ENCODE data around the gene THSD4. TPM values are rescaled to one million over a fixed set of nuclear protein-coding genes. Genes with fewer than 3 reads are reported as not detected.

THSD4 gene
- total and polyA plus RNA-seq, 5 donors from 2014 or later: not detected

DNA sequence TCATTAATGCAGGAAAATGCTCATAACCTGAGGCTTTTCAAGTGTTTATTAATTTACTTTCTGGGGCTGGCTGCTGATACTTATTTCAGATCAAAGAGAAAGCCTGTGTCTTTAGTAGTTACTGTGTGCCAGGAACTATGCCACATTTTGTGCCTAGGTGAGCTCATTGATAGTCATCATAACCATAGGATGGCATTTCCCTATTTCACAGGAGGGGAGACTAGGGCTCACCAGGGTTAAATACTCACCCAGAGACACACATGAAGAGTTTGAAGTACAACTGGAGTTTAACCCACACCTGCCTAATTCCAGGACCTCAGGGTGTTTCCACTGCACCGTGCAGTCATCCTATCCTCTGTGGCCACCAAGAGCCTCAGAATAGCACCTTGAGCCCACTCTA lies 430.7 kb downstream of the THSD4 start:
- peaks cover 4% of the 10 kb centered on the region for H3K27me3 ChIP-seq (ENCODE audit: control insufficient read depth, insufficient read depth, low read length)
- H3K4me3 ChIP-seq (ENCODE audit: low read depth, low read length): no peak overlapping the region
- H3K9me3 Mint-ChIP-seq: peaks cover 0 to 5% (median 1%) of the 10 kb centered on the region in 7 donors
- no peaks in the 10 kb centered on the region for H3K9me3 ChIP-seq (ENCODE audit: control insufficient read depth in 2 of 2, low read length in 2 of 2)
- H3K4me3 Mint-ChIP-seq: no peak overlapping the region
- H3K27me3 Mint-ChIP-seq: peaks cover 26% of the 10 kb centered on the region
- ATAC-seq (ENCODE audit: low read depth in 2 of 2): no peak
- H3K4me1 Mint-ChIP-seq: no peaks in the 10 kb centered on the region
- H3K36me3 ChIP-seq (ENCODE audit: control insufficient read depth, insufficient read depth, low read length): no peaks in the 10 kb centered on the region
- H3K27ac Mint-ChIP-seq: no peak overlapping the region
- no peaks in the 10 kb centered on the region for H3K4me1 ChIP-seq (ENCODE audit: control insufficient read depth, insufficient read depth, low read length, poor library complexity, severe bottlenecking)
- no peak overlapping the region for H3K27ac ChIP-seq (ENCODE audit: insufficient read depth, low read length, poor library complexity, severe bottlenecking)
- no peaks in the 10 kb centered on the region for H3K36me3 Mint-ChIP-seq
- DNase-seq: no peak

DNA sequence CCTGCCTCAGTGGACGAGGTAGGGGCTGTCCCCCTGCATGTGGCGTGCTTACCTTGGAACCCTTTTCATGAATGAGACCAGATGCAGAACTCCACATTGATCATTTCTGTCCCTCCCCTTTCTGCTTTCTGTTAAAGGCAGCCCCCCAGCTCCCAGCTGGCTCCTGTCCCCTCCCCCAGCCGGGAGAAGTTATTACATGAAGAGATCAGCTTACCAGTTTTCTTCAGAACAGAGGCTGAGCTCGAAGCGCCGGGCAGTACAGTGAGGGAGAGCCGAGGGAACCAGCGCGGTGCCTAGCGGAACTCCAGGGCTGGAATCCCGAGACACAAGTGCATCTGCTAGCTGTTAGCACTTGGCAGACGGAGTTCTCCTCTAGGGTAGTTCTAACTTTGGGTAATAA lies 431.7 kb downstream of the THSD4 start:
- Mint-ChIP-seq H3K36me3 (no peaks in the 10 kb centered on the region), H3K4me1 (no peaks in the 10 kb centered on the region), H3K4me3 (no peak overlapping the region), H3K27ac (no peak overlapping the region), H3K27me3 (peaks cover 26% of the 10 kb centered on the region), H3K9me3 (peaks cover 0 to 3% (median 1%) of the 10 kb centered on the region in 7 donors)
- Histone ChIP-seq H3K4me3 (ENCODE audit: low read depth, low read length) (no peak overlapping the region), H3K36me3 (ENCODE audit: control insufficient read depth, insufficient read depth, low read length) (no peaks in the 10 kb centered on the region), H3K27ac (ENCODE audit: insufficient read depth, low read length, poor library complexity, severe bottlenecking) (no peak overlapping the region), H3K27me3 (ENCODE audit: control insufficient read depth, insufficient read depth, low read length) (peaks cover 4% of the 10 kb centered on the region), H3K4me1 (ENCODE audit: control insufficient read depth, insufficient read depth, low read length, poor library complexity, severe bottlenecking) (no peaks in the 10 kb centered on the region), H3K9me3 (ENCODE audit: control insufficient read depth in 2 of 2, low read length in 2 of 2) (no peaks in the 10 kb centered on the region)
- DNase-seq: no peak
- ATAC-seq (ENCODE audit: low read depth in 2 of 2): no peak

DNA sequence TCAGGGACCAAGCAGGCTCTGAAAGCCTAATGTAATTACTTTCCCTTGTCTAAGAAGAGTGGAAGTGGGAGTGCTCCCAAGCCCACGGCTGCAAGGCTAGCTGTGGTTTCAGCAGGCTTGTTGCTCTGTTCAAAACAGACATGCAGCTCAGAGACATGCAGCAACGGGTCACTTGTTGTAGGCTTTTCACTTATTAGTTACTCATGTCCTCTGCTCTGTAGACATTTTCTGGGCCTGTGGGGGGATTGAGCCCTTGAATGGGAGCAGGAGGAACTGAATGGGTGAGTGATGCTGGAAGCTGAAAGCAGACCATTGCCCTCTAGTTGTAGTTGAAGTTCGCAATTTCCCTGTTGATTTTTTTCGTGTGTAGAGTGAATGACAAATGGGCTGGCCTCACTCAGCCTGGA lies 433.1 kb downstream of the THSD4 start:
- peaks cover 16% of the 10 kb centered on the region for H3K27me3 Mint-ChIP-seq
- no peak for DNase-seq
- Histone ChIP-seq H3K9me3 (ENCODE audit: control insufficient read depth in 2 of 2, low read length in 2 of 2) (no peaks in the 10 kb centered on the region), H3K27ac (ENCODE audit: insufficient read depth, low read length, poor library complexity, severe bottlenecking) (no peak overlapping the region), H3K4me3 (ENCODE audit: low read depth, low read length) (no peak overlapping the region), H3K4me1 (ENCODE audit: control insufficient read depth, insufficient read depth, low read length, poor library complexity, severe bottlenecking) (no peaks in the 10 kb centered on the region), H3K36me3 (ENCODE audit: control insufficient read depth, insufficient read depth, low read length) (no peaks in the 10 kb centered on the region), H3K27me3 (ENCODE audit: control insufficient read depth, insufficient read depth, low read length) (peaks cover 4% of the 10 kb centered on the region)
- H3K4me1 Mint-ChIP-seq: no peaks in the 10 kb centered on the region
- H3K9me3 Mint-ChIP-seq: peaks cover 0 to 3% (median 0%) of the 10 kb centered on the region in 7 donors
- H3K27ac Mint-ChIP-seq: no peak overlapping the region
- no peak overlapping the region for H3K4me3 Mint-ChIP-seq
- no peak for ATAC-seq (ENCODE audit: low read depth in 2 of 2)
- no peaks in the 10 kb centered on the region for H3K36me3 Mint-ChIP-seq

DNA sequence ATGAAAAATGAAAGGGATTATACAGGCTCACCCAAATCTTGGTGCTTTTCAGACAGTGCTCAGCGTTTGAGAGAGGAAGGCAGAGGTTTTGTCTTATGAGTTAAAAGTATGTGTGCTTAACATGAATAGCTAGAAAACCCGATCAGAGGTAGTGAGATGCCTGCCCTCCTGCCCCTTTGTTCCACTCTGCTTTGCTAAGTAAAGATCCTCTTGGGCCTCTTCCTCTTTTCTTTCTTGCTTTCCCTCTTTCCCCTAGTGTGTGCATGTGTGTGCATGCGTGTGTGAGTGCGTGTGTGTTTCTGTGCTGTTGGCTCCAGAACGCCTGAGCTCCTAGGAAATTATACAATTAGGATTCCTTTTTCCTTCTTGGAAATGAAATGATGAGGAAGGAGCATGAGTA lies 433.8 kb downstream of the THSD4 start:
- H3K27ac ChIP-seq (ENCODE audit: insufficient read depth, low read length, poor library complexity, severe bottlenecking): no peak overlapping the region
- peaks cover 16% of the 10 kb centered on the region for H3K27me3 Mint-ChIP-seq
- no peak for ATAC-seq (ENCODE audit: low read depth in 2 of 2)
- H3K36me3 Mint-ChIP-seq: no peaks in the 10 kb centered on the region
- no peak for DNase-seq
- H3K4me1 Mint-ChIP-seq: no peaks in the 10 kb centered on the region
- H3K4me1 ChIP-seq (ENCODE audit: control insufficient read depth, insufficient read depth, low read length, poor library complexity, severe bottlenecking): no peaks in the 10 kb centered on the region
- no peak overlapping the region for H3K4me3 ChIP-seq (ENCODE audit: low read depth, low read length)
- H3K27me3 ChIP-seq (ENCODE audit: control insufficient read depth, insufficient read depth, low read length): peaks cover 4% of the 10 kb centered on the region
- H3K4me3 Mint-ChIP-seq: no peak overlapping the region
- H3K36me3 ChIP-seq (ENCODE audit: control insufficient read depth, insufficient read depth, low read length): no peaks in the 10 kb centered on the region
- no peaks in the 10 kb centered on the region for H3K9me3 ChIP-seq (ENCODE audit: control insufficient read depth in 2 of 2, low read length in 2 of 2)
- peaks cover 0 to 3% (median 0%) of the 10 kb centered on the region in 7 donors for H3K9me3 Mint-ChIP-seq
- no peak overlapping the region for H3K27ac Mint-ChIP-seq

DNA sequence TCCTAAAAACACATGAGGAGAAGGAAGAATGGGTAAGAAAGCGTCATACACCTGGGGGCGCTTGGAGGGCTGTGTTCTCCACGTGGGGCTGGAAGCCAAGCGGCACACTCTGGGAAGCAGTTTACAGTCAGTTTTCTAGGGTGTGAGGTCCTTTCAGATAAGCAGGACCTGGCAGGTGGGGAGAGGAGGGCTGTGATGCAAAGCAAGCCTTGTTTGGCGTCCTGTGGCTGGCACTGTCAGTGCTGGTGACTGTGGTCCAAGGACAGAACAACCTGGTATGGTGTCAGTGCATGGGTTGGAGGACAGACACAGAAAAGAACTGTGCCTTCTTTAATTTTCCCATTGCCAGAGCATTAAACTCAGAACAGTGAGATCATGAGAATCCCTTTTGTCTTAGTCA lies 434.4 kb downstream of the THSD4 start:
- no peak for DNase-seq

DNA sequence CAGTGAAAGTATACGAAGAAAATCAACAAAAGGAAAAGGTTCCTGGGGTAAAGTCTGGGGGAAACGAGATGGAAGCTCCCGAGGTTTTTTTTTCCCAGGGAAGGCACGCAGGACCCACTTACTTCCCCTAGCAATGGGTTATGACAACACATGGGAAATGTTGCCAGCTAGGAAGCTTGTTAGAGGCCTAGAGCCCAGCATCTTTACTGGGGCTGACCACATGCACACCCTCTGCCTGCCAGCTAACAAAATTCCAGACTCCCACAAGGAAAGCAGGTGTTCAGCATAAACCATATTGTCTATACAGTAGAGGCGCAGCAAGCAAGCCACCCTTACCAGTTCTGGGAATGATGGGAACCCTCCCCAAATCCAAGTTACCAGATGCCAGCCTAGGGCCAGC lies 436.3 kb downstream of the THSD4 start:
- Mint-ChIP-seq H3K9me3 (peaks cover 0 to 1% (median 0%) of the 10 kb centered on the region in 7 donors), H3K27me3 (peaks cover 22% of the 10 kb centered on the region), H3K36me3 (no peaks in the 10 kb centered on the region), H3K27ac (no peak overlapping the region), H3K4me1 (no peaks in the 10 kb centered on the region), H3K4me3 (peak overlapping the region in 1 of 4 donors; percentile 24)
- no peak overlapping the region for H3K4me3 ChIP-seq (ENCODE audit: low read depth, low read length)
- H3K9me3 ChIP-seq (ENCODE audit: control insufficient read depth in 2 of 2, low read length in 2 of 2): no peaks in the 10 kb centered on the region
- no peaks in the 10 kb centered on the region for H3K4me1 ChIP-seq (ENCODE audit: control insufficient read depth, insufficient read depth, low read length, poor library complexity, severe bottlenecking)
- H3K27me3 ChIP-seq (ENCODE audit: control insufficient read depth, insufficient read depth, low read length): no peaks in the 10 kb centered on the region
- no peak for DNase-seq
- no peak overlapping the region for H3K27ac ChIP-seq (ENCODE audit: insufficient read depth, low read length, poor library complexity, severe bottlenecking)
- ATAC-seq (ENCODE audit: low read depth in 2 of 2): no peak
- H3K36me3 ChIP-seq (ENCODE audit: control insufficient read depth, insufficient read depth, low read length): no peaks in the 10 kb centered on the region

More for the DNA sequence above, 434.4 kb downstream of the THSD4 start:
- peaks cover 0 to 2% (median 0%) of the 10 kb centered on the region in 7 donors for H3K9me3 Mint-ChIP-seq
- no peak for ATAC-seq (ENCODE audit: low read depth in 2 of 2)
- Histone ChIP-seq H3K36me3 (ENCODE audit: control insufficient read depth, insufficient read depth, low read length) (no peaks in the 10 kb centered on the region), H3K27ac (ENCODE audit: insufficient read depth, low read length, poor library complexity, severe bottlenecking) (no peak overlapping the region), H3K4me3 (ENCODE audit: low read depth, low read length) (no peak overlapping the region), H3K4me1 (ENCODE audit: control insufficient read depth, insufficient read depth, low read length, poor library complexity, severe bottlenecking) (no peaks in the 10 kb centered on the region), H3K9me3 (ENCODE audit: control insufficient read depth in 2 of 2, low read length in 2 of 2) (no peaks in the 10 kb centered on the region), H3K27me3 (ENCODE audit: control insufficient read depth, insufficient read depth, low read length) (no peaks in the 10 kb centered on the region)
- no peak overlapping the region for H3K4me3 Mint-ChIP-seq
- no peak overlapping the region for H3K27ac Mint-ChIP-seq
- no peaks in the 10 kb centered on the region for H3K36me3 Mint-ChIP-seq
- H3K4me1 Mint-ChIP-seq: no peaks in the 10 kb centered on the region
- H3K27me3 Mint-ChIP-seq: peaks cover 16% of the 10 kb centered on the region

DNA sequence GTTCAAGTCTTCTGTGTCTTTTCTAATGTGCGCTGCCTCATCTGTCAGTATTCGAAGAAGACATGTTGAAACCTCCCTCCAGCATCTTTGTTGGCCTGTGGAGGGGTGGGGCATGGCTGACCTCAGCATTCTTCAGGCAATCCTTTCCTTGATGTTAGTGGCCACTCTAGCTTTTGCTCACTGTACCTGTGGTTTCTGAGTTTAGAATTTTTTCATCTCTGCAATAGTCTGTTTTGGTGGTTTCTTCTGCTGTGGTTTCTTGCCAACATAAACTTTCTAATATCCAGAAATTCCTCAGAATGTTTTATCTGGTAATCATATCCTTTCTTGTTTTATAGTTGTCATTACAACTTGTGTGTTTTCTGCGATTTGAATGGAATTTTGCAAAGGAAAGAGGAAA lies 443.8 kb downstream of the THSD4 start:
- H3K36me3 Mint-ChIP-seq: no peaks in the 10 kb centered on the region
- H3K4me1 ChIP-seq (ENCODE audit: control insufficient read depth, insufficient read depth, low read length, poor library complexity, severe bottlenecking): no peaks in the 10 kb centered on the region
- no peak for DNase-seq
- H3K4me1 Mint-ChIP-seq: no peaks in the 10 kb centered on the region
- peaks cover 0 to 4% (median 0%) of the 10 kb centered on the region in 7 donors for H3K9me3 Mint-ChIP-seq
- peaks cover 6% of the 10 kb centered on the region for H3K27me3 ChIP-seq (ENCODE audit: control insufficient read depth, insufficient read depth, low read length)
- ATAC-seq (ENCODE audit: low read depth in 2 of 2): no peak
- H3K36me3 ChIP-seq (ENCODE audit: control insufficient read depth, insufficient read depth, low read length): no peaks in the 10 kb centered on the region
- H3K9me3 ChIP-seq (ENCODE audit: control insufficient read depth in 2 of 2, low read length in 2 of 2): no peaks in the 10 kb centered on the region
- no peak overlapping the region for H3K4me3 Mint-ChIP-seq
- no peak overlapping the region for H3K27ac ChIP-seq (ENCODE audit: insufficient read depth, low read length, poor library complexity, severe bottlenecking)
- H3K27ac Mint-ChIP-seq: no peak overlapping the region
- peaks cover 19% of the 10 kb centered on the region for H3K27me3 Mint-ChIP-seq
- no peak overlapping the region for H3K4me3 ChIP-seq (ENCODE audit: low read depth, low read length)

DNA sequence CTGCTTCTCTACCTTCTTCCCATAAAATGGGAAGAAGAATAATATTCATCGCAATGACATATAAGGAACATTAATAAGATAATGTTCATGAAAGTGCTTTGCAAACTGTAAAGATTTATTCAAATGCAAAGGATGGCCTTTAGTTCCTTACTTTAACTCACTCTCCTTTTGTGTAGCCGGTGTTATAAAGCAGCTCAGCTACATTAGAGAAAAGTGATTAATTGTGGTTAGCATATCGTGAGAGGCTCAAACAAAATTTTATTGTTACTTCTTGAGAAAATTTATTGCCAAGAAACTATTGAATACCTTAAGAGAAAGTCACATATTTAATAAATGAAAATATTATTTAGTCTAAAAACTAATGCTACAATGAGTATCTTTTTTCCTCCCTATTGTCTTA lies 444.3 kb downstream of the THSD4 start:
- Histone ChIP-seq H3K36me3 (ENCODE audit: control insufficient read depth, insufficient read depth, low read length) (no peaks in the 10 kb centered on the region), H3K4me3 (ENCODE audit: low read depth, low read length) (no peak overlapping the region), H3K9me3 (ENCODE audit: control insufficient read depth in 2 of 2, low read length in 2 of 2) (no peaks in the 10 kb centered on the region), H3K27me3 (ENCODE audit: control insufficient read depth, insufficient read depth, low read length) (peaks cover 6% of the 10 kb centered on the region), H3K4me1 (ENCODE audit: control insufficient read depth, insufficient read depth, low read length, poor library complexity, severe bottlenecking) (no peaks in the 10 kb centered on the region), H3K27ac (ENCODE audit: insufficient read depth, low read length, poor library complexity, severe bottlenecking) (no peak overlapping the region)
- DNase-seq (no peak), ATAC-seq (ENCODE audit: low read depth in 2 of 2) (no peak)
- Mint-ChIP-seq H3K27me3 (peaks cover 19% of the 10 kb centered on the region), H3K27ac (no peak overlapping the region), H3K9me3 (peaks cover 0 to 4% (median 0%) of the 10 kb centered on the region in 7 donors), H3K36me3 (no peaks in the 10 kb centered on the region), H3K4me1 (no peaks in the 10 kb centered on the region), H3K4me3 (no peak overlapping the region)
